NCI-H2227 (cell line): ENCODE data around the gene OPRL1.
A peak's percentile ranks its signal among the peaks of the same experiment; 100 is the strongest.

Source experiments
- DNase-seq: peaks from one replicate; lab custom pipeline; 2025; ENCODE audit not compliant: unreplicated experiment; lab: John Stamatoyannopoulos, UW

The OPRL1 gene

GRCh38 chr20:64042054-64042781 lies 37.7 kb upstream of the OPRL1 start:
- DNase-seq = peak; percentile 31

DNA sequence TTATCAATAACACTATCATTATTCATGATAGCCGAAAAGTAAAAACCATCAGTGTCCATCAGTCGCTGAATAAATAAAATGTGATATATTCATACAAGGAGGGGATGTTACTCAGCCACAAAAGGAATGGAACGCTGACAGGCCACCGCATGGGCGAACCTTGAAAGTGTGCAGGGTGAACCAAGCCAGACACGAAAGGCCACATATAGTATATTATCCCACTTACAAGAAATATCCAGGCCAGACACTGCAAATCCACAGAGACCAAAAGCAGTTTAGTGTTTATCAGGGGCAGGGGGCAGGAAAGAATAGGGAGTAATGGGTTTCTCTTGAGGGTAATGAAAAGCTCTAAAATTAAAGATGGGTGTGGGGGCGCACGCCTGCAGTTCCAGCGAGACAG lies 36.1 kb upstream of the OPRL1 start:
- no peak for DNase-seq

DNA sequence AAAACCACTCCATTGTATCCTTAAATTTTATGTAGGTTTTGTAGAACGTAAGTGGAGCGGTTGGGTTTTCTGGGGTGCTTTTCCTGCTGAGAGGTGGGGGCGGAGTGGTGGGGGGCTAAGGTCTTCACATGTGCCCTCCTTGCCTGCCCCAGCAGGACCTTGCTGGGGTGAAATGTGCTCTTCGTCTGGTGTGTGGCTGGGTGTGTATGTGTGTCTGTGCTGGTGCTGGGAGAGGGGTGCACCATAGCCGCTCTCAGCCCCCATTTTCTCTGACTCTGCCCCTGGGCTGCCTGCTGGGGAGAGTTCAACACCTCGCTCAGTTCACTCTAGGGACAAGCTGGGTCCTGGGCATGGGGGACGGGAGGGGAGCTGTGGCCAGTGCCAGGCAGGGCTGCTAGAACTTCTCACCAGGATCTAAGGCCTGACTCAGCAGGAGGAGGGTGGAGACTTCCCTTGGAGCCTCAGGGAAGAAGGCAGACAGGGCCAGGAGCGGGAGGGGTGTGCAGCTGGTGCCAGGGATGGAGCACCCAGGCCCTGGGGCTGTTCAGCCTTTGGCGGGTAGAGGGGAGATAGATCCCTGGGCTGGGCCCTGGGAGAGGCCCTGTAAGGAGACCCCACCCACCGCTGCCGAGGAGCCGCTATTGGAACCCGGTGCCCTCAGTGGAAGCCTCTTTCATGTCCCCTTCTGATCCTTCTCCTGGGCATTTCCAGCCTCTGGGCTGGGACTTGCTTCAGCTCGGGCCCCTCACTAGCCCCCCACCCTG lies 35.2 kb upstream of the OPRL1 start:
- no peak for DNase-seq

GRCh38 chr20:64045346-64046011 lies 34.4 kb upstream of the OPRL1 start:
- no peak for DNase-seq

DNA sequence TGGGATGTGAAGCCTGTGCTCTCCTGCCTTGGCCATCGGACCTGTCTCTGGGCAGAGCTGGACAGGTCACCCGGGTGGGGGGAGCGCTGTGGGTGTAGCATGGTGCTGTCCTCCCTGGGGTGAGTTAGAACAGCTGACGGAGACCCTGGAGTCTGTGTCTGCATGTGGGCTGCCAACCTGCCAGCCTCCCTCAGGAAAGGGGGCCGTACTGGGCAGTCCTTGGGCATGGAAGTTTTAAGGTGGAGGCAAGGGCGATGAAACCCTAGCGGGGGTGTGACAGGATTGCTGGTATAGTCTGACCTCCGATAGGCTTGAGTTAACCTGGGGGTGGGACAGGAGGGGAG lies 32.9 kb upstream of the OPRL1 start:
- no peak for DNase-seq

DNA sequence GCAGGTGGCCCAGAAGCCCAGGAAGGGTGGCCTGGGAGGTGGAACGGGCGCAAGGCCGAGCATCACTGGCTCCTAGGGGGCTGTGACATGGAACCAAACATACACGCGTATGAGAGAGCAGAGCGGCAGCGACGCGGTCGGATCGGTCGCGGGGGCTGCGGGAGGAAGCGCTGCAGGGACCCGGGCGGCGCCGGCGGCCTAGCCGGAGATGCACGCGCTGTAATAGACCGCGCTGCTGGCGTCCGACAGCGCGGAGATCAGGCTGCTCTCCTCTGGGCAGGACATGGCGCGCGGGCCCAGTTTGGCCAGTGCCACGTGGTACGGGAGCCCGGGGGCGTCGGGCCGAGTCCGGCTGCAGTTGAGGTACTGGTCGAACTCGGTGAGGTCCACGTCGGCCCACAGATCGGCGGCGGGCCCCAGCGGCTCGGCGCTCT lies 31.9 kb upstream of the OPRL1 start:
- no peak for DNase-seq

DNA sequence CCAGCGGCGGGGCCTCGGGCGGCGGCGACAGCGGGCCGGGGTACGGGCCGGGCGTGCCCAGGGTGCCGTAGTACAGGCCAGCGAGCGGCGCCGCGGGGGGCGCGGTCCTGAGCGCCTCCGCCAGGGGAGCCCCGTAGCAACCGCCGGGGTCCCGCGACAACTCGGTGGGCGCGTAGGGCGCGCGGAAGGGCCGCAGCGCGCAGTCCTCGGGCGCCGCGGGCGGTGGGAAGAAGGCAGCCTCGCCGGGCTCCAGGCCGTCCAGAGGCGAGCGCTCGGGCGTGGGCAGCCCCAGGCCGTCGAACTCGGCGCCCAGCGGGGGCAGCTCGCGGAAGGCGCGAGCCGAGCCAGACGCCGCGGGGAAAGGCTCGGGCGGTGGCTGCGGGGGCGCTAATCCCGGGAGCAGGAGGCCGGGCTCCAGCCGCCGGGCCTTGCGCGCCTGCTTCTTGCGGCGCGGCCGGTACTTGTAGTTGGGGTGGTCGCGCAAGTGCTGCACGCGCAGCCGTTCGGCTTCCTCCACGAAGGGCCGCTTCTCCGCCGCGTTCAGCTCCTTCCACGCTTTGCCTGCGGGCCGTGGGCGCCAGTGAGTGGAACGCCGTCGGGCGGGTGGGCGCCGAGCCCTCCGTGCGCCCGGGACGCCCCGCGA lies 31.4 kb upstream of the OPRL1 start:
- no peak for DNase-seq

DNA sequence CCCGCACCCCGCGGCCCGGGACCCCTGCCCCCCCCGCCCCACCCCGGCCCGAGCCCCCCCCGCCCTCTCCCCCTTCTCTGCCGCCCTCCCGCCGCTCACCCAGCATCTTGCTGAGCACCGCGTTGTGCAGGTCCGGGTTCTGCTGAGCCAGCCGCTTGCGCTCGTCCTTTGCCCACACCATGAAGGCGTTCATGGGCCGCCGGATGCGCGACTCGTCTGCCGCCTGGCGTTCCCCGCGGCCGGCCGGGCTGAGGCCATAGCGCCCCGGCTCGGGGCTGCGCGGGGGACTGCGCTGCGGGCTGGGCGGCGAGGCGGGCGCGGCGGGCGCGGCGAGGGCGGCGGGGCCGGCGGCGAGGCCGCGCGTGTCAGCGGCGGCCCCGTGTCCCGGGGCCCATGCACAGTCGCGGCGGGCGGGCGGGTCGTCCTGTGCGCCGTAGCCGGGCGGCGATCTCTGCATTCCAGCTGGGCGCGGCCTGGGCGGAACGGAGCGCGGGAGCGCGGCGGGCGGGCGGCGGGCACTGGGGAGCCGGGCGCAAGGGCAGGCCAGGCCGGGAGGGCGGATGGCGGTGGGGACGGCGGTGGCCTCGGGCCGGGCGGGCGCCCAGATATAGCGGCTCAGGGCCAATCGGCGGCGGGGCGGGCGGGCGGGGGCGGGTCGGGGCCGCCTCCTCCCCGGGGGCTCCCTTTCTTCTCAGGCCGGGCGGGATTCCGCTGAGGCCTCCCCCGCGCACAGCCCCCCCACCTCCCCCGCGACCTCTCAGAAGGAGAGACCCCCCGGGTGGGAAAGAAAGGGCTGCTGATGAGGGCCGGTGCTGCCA lies 30.6 kb upstream of the OPRL1 start, which contains the start of gene SOX18:
SOX18 (minus strand) TSS at position 580 of the 818 bp plus-strand sequence; CDS start at position 457, 123 bp downstream.
- peak; percentile 54 for DNase-seq

DNA sequence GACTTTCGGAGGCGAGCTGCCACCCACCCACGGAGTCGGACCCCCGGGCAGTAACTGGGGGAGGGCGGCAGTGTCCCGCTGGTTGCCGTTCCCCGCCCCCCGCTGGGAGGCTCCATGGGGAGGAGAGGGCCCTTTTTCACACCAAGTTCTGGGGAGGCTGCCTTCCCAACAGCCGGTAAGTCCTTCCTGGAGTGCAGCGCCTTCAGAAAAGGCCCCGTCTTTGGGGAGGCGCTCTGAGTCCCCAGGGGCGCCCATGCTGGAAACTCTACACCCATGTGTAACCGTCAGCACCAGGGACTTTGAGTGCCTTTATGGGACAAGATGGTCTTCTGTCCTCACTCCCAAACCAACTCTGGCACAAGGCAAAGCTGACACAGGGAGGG lies 30.0 kb upstream of the OPRL1 start:
- DNase-seq = no peak

GRCh38 chr20:64050261-64051032 lies 29.4 kb upstream of the OPRL1 start:
- no peak for DNase-seq

GRCh38 chr20:64051033-64051452 lies 28.8 kb upstream of the OPRL1 start:
- DNase-seq = no peak

DNA sequence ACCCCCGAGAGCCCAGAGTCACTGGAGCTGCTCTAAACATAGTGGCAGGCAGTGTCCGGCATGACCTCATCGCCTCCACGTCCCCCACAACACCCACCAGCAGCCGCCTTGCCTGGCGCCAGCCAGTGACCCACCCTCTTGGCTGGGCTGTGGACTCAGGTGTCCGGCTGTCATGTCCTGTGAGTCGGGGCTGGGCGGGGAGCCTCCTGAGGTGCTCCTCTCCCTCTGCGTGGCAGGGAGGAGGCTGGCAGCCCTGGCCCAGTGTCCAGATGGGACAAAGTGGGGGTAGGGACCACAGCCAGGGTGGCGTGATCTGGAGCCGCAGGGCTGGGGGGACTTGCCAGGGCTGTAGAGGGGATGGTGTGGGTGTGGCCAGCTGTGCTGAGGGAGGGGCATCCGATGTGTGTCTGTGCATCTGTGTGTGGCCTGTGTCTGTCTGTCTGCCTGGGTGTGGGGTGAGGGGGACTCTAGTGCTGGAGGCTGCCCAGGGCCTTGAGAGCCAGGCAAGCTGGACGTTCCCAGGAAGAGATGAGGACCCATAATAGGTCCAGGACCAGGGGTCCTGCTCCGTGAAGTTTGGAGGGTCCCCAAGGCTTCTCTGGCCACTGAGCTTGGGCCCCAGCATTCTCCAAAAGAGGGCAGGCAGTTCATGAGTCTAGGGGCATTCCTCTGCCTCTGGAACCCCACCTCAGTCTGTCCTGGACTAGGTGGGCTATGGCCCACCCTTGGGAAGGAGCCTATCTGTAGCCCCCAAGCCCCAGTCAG lies 28.1 kb upstream of the OPRL1 start:
- DNase-seq = no peak

DNA sequence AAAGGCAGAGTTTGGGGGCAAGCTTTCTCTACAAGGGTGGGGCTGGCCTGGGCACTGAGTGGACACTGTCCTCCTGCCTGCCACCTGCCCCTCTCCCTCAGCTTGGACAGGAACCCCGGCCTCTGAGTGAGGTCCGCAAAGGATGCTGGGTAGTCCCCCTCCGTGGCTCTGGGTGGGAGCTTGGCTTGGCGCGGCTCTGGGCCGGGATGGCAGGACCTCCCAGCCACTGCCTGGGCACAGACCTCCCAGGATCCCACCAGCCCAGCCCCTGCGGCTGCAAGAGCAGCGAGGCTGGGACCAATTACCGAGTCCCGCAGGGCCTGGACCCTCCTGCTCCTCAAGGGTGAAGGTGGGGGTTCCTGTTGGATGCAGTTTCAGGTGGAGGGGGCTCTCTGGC lies 27.6 kb upstream of the OPRL1 start:
- DNase-seq = no peak

DNA sequence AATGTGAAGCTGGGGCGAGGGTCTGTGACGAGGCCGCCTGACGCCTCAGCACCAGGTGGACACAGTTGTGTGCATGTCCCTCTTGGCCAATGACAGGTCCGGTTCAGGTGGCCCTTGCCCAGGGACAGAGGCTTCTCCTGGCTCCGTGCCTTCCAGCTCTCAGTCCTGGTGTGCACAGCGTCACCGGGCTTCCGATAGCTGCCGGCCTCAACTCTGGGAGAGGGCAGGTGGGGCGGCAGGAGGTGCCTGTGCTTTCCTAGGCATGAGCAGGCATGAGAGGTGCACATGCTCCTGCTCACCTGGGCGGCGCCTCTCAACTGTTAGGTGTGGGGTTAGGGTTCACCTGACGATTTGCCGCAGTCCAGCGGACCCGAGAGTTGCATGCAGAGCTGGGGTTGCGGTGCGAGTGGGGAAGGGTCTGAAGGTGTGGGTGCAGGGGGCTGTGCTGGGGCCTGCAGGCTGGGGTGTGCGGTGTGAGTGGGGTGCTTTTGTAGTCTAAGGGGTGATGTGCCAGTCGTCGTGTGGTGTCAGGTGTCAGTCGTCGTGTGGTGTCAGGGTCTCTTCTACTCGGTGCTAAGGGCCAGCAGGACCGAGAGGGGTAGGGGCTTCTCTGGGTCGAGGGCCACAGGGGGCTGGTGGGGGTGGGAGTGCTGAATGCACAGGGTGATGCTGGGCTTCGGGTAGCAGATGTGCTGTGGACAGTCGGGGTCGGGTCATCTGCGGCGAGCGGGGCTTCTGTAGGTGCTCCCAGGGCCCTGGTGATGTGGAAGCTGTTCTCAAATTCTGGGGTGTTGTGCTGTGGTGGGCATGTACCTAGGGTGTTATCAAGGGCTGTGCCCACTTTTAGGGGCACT lies 26.7 kb upstream of the OPRL1 start:
- DNase-seq = no peak

DNA sequence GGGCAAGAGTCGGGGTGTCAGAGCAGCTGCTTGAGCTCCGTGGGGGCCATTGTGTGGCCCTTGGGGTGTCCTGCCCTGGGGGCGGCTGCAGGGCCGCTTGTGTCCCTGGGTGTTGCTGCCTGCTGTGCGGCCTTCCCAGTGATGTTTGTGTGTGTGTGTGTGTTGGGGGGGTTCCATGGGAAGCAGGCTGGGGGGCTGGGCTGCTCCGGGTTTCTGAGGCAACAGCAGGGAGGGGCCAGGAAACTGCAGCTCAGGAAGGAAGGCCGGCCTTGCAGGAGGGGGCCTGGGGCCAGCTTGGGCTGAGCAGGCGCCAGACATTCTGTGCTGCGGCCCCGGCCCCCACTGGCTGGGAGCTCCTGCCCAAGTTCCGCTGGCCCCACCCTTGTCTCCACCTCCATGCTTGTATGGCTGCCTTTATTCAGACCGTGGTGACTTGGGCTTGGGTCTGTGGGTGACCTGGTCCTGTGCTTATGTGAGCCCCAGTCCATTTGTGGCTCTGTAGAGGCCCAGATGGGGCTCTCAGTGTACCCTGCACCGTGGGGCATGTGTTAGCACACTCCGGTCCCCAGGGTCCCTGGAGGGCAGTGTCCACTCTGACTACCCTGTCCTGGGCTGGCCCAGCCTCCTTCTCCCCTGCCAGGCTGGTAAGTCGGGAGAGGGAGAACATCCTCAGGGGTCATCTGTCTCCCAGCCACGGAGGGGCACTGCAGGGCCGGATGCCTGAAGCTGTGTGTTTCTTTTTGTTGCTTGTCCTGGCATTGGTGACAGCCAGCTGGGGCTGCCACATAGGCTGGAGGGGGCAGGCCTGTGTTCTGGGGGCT lies 25.8 kb upstream of the OPRL1 start:
- DNase-seq = peak; percentile 49

DNA sequence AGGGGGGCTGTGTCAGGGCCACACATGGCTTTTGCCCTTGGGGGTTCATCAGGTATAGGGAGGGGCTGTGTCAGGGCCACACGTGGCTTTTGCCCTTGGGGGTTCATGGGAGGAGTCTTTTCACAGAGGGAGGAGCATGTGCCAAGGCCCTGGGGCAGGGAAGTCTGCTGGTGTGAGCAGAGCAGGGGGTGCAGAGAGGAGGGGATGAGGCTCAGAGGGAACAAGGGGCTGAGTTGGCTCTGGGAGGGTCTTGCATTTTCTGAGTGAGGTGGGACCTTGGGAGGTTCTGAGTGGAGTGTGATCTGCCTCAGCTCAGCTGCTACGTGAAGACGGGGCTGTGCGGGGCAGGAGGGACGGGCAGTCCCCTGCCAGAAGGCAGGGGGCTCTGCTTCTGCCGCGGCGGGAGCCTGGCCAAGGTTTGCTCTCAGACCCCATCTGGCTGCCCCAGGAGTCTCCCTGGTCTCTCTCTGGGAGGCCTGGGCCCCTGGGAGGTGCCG lies 24.4 kb upstream of the OPRL1 start:
- DNase-seq = no peak
